Stimulated activated CD4-positive, alpha-beta T cell treated with anti-CD3 and anti-CD28 coated beads, Interleukin-12 subunit alpha, Interleukin-12 subunit beta, amount 100 ng/mL, for 48 hours (primary cell): ENCODE results near the gene PPP2R2B.

ENCODE experiments used
- DNase-seq, 3 donors: peaks; one replicate each; pipeline ENCODE4 v3.0.0-alpha.2; 2020; ENCODE audit warnings: low read depth in 2 of 3, low spot score in 1 of 3

Gene PPP2R2B

GRCh38 chr5:146888351-146888978 lies 9.9 kb upstream of the PPP2R2B start:
- no peak for DNase-seq

- no peak for DNase-seq
Observed at GRCh38 chr5:146884066-146884626, 5.6 kb upstream of the PPP2R2B start.

GRCh38 chr5:146883511-146883910 lies 5.0 kb upstream of the PPP2R2B start:
- DNase-seq = no peak

GRCh38 chr5:146880966-146881365 lies 2.4 kb upstream of the PPP2R2B start:
- no peak for DNase-seq

GRCh38 chr5:146877783-146878475 lies 628 bp downstream of the PPP2R2B start:
- DNase-seq = peak in 1 of 3 donors; percentile 19

GRCh38 chr5:146877178-146877681 lies 1.3 kb downstream of the PPP2R2B start:
- DNase-seq = no peak

GRCh38 chr5:146873186-146873917 lies 5.2 kb downstream of the PPP2R2B start:
- no peak for DNase-seq

GRCh38 chr5:146872188-146872587 lies 6.4 kb downstream of the PPP2R2B start:
- DNase-seq = no peak

- no peak for DNase-seq
Observed at GRCh38 chr5:146867996-146868708, 10.4 kb downstream of the PPP2R2B start.

- DNase-seq = no peak
Observed at GRCh38 chr5:146866263-146866662, 12.3 kb downstream of the PPP2R2B start.

- no peak for DNase-seq
Observed at GRCh38 chr5:146862641-146863040, 15.9 kb downstream of the PPP2R2B start.

GRCh38 chr5:146860213-146860893 lies 18.2 kb downstream of the PPP2R2B start:
- no peak for DNase-seq

GRCh38 chr5:146852089-146852488 lies 26.5 kb downstream of the PPP2R2B start:
- no peak for DNase-seq

- DNase-seq = no peak
Observed at GRCh38 chr5:146851133-146851532, 27.4 kb downstream of the PPP2R2B start.

- DNase-seq = no peak
Observed at GRCh38 chr5:146849694-146850303, 28.8 kb downstream of the PPP2R2B start.

GRCh38 chr5:146848133-146848532 lies 30.4 kb downstream of the PPP2R2B start:
- DNase-seq = no peak

- DNase-seq = no peak
Observed at GRCh38 chr5:146840016-146840415, 38.5 kb downstream of the PPP2R2B start.

GRCh38 chr5:146836226-146836842 lies 42.2 kb downstream of the PPP2R2B start:
- DNase-seq = no peak

GRCh38 chr5:146832985-146833732 lies 45.4 kb downstream of the PPP2R2B start:
- no peak for DNase-seq
